ENCODE measurements around the gene EHD4.

The EHD4 gene

GRCh38 chr15:41994772-41995475 is 22.6 kb upstream of the EHD4 start:
- no peak for DNase-seq

GRCh38 chr15:41994171-41994650 is 21.9 kb upstream of the EHD4 start:
- no peak for DNase-seq

GRCh38 chr15:41993472-41994170 is 21.3 kb upstream of the EHD4 start:
- no peak for DNase-seq

- DNase-seq, result no peak
These were observed 20.4 kb upstream of the EHD4 start for GRCh38 chr15:41992803-41993190.

GRCh38 chr15:41992151-41992802 is 19.9 kb upstream of the EHD4 start:
- no peak for DNase-seq

GRCh38 chr15:41990691-41991090 is 18.3 kb upstream of the EHD4 start:
- no peak for DNase-seq

- DNase-seq, result no peak
These were observed 17.9 kb upstream of the EHD4 start for GRCh38 chr15:41990243-41990605.

GRCh38 chr15:41989573-41990242 is 17.4 kb upstream of the EHD4 start:
- peak; percentile 70 for DNase-seq

GRCh38 chr15:41988896-41989572 is 16.7 kb upstream of the EHD4 start:
- DNase-seq, result no peak

GRCh38 chr15:41987925-41988275 is 15.5 kb upstream of the EHD4 start:
- DNase-seq, result no peak

GRCh38 chr15:41987246-41987924 is 15.0 kb upstream of the EHD4 start:
- DNase-seq, result no peak

GRCh38 chr15:41985236-41986160 is 13.1 kb upstream of the EHD4 start:
- no peak for DNase-seq

GRCh38 chr15:41984622-41985021 is 12.3 kb upstream of the EHD4 start:
- DNase-seq, result no peak

- DNase-seq, result no peak
These were observed 11.5 kb upstream of the EHD4 start for GRCh38 chr15:41983621-41984571.

- DNase-seq, result no peak
These were observed 10.9 kb upstream of the EHD4 start for GRCh38 chr15:41983221-41983620.

- DNase-seq, result no peak
These were observed 10.0 kb upstream of the EHD4 start for GRCh38 chr15:41982133-41982930.

GRCh38 chr15:41981371-41982132 is 9.2 kb upstream of the EHD4 start:
- DNase-seq, result no peak

- DNase-seq, result no peak
These were observed 8.4 kb upstream of the EHD4 start for GRCh38 chr15:41980654-41981323.

Data from NCI-H1694 (cell line).